Measurements from ENCODE around the gene HNMT. TPM values are rescaled to one million over a fixed set of nuclear protein-coding genes. Genes with fewer than 3 reads are reported as not detected.

Gene HNMT
- polyA plus RNA-seq, 1 of the 3 experiments (the other 2 are of a cell fraction) = 1.8 TPM

DNA sequence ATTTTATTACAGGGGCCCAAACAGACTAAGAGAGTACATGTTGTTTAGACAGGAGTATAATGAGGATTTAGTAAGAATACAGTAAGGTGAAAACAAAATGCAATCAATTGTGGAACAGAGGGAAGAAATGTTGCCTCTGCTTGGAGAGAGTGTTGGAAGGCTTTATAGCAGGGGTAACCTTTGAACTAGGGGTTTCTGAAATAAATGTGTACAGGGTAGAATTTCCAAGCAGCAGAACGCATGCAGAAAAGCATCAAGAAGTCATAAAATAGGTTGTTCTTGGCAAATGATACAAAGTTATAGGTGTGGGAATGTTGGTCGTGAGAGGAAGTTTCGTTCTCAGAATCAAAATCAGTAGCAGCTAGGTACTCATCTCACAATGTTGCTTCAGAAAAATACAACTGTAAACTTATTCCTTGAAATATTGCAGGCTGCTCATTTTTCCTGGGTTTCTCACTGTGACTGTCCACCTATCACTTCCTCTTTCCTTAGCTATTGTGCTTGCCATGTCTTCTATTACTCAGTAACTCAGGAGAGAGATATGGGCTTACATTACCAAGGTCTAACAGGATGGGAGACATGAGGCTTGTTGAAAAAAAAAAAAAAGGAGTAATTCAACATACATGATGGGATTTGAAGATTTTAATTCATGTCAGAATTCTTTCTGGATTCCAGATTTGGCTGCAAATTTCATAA lies 17.1 kb upstream of the HNMT start:
- WGBS (ENCODE audit: low lambda C conversion rate) = 95% methylated on average over 3 of the region's 3 CpGs
- no peak overlapping the region for H3K9ac ChIP-seq
- no peaks in the 10 kb centered on the region for H3K9me2 ChIP-seq
- H2AFZ ChIP-seq (ENCODE audit: low read depth) = no peak overlapping the region
- no peaks in the 10 kb centered on the region for H3K36me3 ChIP-seq (replicated peaks in 1 of 2; ENCODE audit: control insufficient read depth in 1 of 2, insufficient read depth in 2 of 2, low read length in 1 of 2)
- no peak for DNase-seq
- H3K27me3 ChIP-seq (ENCODE audit: insufficient read depth) = no peaks in the 10 kb centered on the region
- H3K9me3 ChIP-seq = no peaks in the 10 kb centered on the region
- H3K4me2 ChIP-seq = no peak overlapping the region
- no peaks in the 10 kb centered on the region for H3F3A ChIP-seq (replicated peaks; ENCODE audit: insufficient read depth)
- TF ChIP-seq, protein P1, sequence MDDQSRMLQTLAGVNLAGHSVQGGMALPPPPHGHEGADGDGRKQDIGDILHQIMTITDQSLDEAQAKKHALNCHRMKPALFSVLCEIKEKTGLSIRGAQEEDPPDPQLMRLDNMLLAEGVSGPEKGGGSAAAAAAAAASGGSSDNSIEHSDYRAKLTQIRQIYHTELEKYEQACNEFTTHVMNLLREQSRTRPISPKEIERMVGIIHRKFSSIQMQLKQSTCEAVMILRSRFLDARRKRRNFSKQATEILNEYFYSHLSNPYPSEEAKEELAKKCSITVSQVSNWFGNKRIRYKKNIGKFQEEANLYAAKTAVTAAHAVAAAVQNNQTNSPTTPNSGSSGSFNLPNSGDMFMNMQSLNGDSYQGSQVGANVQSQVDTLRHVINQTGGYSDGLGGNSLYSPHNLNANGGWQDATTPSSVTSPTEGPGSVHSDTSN (IDR thresholded peaks at IDR 0.05) = no peak
- no peak for TF ChIP-seq FOXJ3 (CRISPR knock-in tag; IDR thresholded peaks at IDR 0.05)
- TF ChIP-seq SMC3 (IDR thresholded peaks at IDR 0.05; ENCODE audit: low read depth, low read length) = no peak
- no peak for TF ChIP-seq TCF12 (IDR thresholded peaks at IDR 0.05)
- TF ChIP-seq FOSL2 (IDR thresholded peaks at IDR 0.05; ENCODE audit: borderline replicate concordance, low read depth) = no peak
- TF ChIP-seq, protein P2, sequence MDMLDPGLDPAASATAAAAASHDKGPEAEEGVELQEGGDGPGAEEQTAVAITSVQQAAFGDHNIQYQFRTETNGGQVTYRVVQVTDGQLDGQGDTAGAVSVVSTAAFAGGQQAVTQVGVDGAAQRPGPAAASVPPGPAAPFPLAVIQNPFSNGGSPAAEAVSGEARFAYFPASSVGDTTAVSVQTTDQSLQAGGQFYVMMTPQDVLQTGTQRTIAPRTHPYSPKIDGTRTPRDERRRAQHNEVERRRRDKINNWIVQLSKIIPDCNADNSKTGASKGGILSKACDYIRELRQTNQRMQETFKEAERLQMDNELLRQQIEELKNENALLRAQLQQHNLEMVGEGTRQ (IDR thresholded peaks at IDR 0.05; ENCODE audit: borderline replicate concordance, low read depth, low read length) = no peak
- TF ChIP-seq, protein P3, sequence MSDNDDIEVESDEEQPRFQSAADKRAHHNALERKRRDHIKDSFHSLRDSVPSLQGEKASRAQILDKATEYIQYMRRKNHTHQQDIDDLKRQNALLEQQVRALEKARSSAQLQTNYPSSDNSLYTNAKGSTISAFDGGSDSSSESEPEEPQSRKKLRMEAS (IDR thresholded peaks at IDR 0.05; ENCODE audit: low read depth) = no peak
- no peak for TF ChIP-seq GATA2 (CRISPR knock-in tag; IDR thresholded peaks at IDR 0.05)
- no peak for TF ChIP-seq RXRA (IDR thresholded peaks at IDR 0.05; ENCODE audit: borderline replicate concordance, low read depth)
- TF ChIP-seq ELF1 (IDR thresholded peaks at IDR 0.05) = no peak
- TF ChIP-seq POLR2AphosphoS5 (IDR thresholded peaks at IDR 0.05; ENCODE audit: low read depth, low read length) = no peak
- TF ChIP-seq, protein P4, sequence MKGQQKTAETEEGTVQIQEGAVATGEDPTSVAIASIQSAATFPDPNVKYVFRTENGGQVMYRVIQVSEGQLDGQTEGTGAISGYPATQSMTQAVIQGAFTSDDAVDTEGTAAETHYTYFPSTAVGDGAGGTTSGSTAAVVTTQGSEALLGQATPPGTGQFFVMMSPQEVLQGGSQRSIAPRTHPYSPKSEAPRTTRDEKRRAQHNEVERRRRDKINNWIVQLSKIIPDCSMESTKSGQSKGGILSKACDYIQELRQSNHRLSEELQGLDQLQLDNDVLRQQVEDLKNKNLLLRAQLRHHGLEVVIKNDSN (IDR thresholded peaks at IDR 0.05; ENCODE audit: borderline replicate concordance, low read depth) = no peak
- no peak for TF ChIP-seq TEAD4 (IDR thresholded peaks at IDR 0.05; ENCODE audit: borderline replicate concordance, insufficient read depth)
- TF ChIP-seq SIN3A (IDR thresholded peaks at IDR 0.05; ENCODE audit: borderline replicate concordance, low read depth, low read length) = no peak
- no peak for TF ChIP-seq CHD2 (IDR thresholded peaks at IDR 0.05; ENCODE audit: low read length, partially characterized antibody)
- no peak for TF ChIP-seq GABPA (IDR thresholded peaks at IDR 0.05; ENCODE audit: low read depth)
- TF ChIP-seq, protein P5, sequence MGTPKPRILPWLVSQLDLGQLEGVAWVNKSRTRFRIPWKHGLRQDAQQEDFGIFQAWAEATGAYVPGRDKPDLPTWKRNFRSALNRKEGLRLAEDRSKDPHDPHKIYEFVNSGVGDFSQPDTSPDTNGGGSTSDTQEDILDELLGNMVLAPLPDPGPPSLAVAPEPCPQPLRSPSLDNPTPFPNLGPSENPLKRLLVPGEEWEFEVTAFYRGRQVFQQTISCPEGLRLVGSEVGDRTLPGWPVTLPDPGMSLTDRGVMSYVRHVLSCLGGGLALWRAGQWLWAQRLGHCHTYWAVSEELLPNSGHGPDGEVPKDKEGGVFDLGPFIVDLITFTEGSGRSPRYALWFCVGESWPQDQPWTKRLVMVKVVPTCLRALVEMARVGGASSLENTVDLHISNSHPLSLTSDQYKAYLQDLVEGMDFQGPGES (IDR thresholded peaks at IDR 0.05; ENCODE audit: low read depth, low read length) = no peak
- TF ChIP-seq RCOR1 (IDR thresholded peaks at IDR 0.05; ENCODE audit: low read length) = no peak
- no peak for TF ChIP-seq TAF1 (IDR thresholded peaks at IDR 0.05; ENCODE audit: borderline replicate concordance, low read depth, low read length)
- no peaks in the 10 kb centered on the region for H4K20me1 ChIP-seq (ENCODE audit: insufficient read depth)
- ChIA-PET CTCF (interaction anchor here (0.5 to 3.2 kb wide), 12 partner anchors 23 to 1804 kb away, joined by 3 to 21 read pairs (median 4); no protein-coding TSS in a partner anchor), POLR2A (no interaction called here)
- no peaks in the 10 kb centered on the region; a peak in 1 of 4 replicates for H3K4me1 ChIP-seq (ENCODE audit: control insufficient read depth in 1 of 2, insufficient read depth in 2 of 2, low read depth in 1 of 2, low read length in 1 of 2)
- no peak overlapping the region for H3K4me3 ChIP-seq (ENCODE audit: low read depth in 2 of 2, low read length in 1 of 2)
- H3K27ac ChIP-seq (ENCODE audit: low read depth in 2 of 2, low read length in 1 of 2) = no peak overlapping the region
- H3K79me2 ChIP-seq (ENCODE audit: insufficient read depth) = no peaks in the 10 kb centered on the region

Data from SK-N-SH (cell line).